H1 (cell line): ENCODE results near the gene TMPRSS11F. TPM values are rescaled to one million over a fixed set of nuclear protein-coding genes. Genes with fewer than 3 reads are reported as not detected.
A peak's percentile ranks its signal among the peaks of the same experiment; 100 is the strongest.

Source experiments
- CTCF ChIA-PET: fragments of 300-600 bp; sonication (Branson Sonifier 250); formaldehyde crosslinking; loops from one replicate; lab custom pipeline; 2021; ENCODE audit not compliant: partially characterized antibody; lab: Charles Lee
- POLR2A ChIA-PET: fragments of 300-600 bp; sonication (Branson Sonifier 250); formaldehyde crosslinking; loops from one replicate; lab custom pipeline; 2021; ENCODE audit warnings: inconsistent platforms; ENCODE audit not compliant: partially characterized antibody; lab: Charles Lee
- DNase-seq, 2 experiments: peaks; one replicate each; pipeline versions ENCODE4 v3.0.0 to v3.0.0-alpha.2; 2010 to 2022; ENCODE audit warnings: low spot score in 2 of 2, low read depth in 1 of 2, mixed read lengths in 1 of 2
- FAIRE-seq: peaks from 2 replicates; lab custom pipeline; 2011; peaks lifted over from hg19 to GRCh38; lab: Jason Lieb, UNC
- H2AFZ ChIP-seq: 2 replicates; pipeline ENCODE4 v1.8.1; 2012; ENCODE audit warnings: low read length, inconsistent platforms
- H2AK5ac ChIP-seq: 2 replicates; pipeline ENCODE4 v1.6.1; 2013; ENCODE audit warnings: low read depth, low read length
- H2BK120ac ChIP-seq: replicated peaks from 2 replicates; pipeline ENCODE3; 2013; ENCODE audit warnings: low read depth, low read length, inconsistent platforms
- H2BK12ac ChIP-seq: 2 replicates; pipeline ENCODE4 v1.6.1; 2013; ENCODE audit warnings: low read depth, low read length
- H2BK15ac ChIP-seq: 2 replicates; pipeline ENCODE4 v1.6.1; 2013; ENCODE audit warnings: low read length
- H2BK20ac ChIP-seq: 2 replicates; pipeline ENCODE4 v1.6.1; 2013; ENCODE audit warnings: low read length
- H2BK5ac ChIP-seq: 2 replicates; pipeline ENCODE4 v1.6.1; 2013; ENCODE audit warnings: low read depth, low read length
- H3K14ac ChIP-seq: 2 replicates; pipeline ENCODE4 v1.6.1; 2013; ENCODE audit warnings: inconsistent platforms; ENCODE audit not compliant: insufficient read length
- H3K18ac ChIP-seq: 2 replicates; pipeline ENCODE4 v1.6.1; 2013; ENCODE audit warnings: low read length; ENCODE audit errors: extremely low read depth
- H3K23ac ChIP-seq: 2 replicates; pipeline ENCODE4 v1.6.1; 2013; ENCODE audit warnings: inconsistent platforms; ENCODE audit not compliant: insufficient read length
- H3K23me2 ChIP-seq: 2 replicates; pipeline ENCODE4 v1.6.1; 2013; ENCODE audit warnings: low read depth, low read length
- H3K27ac ChIP-seq: 2 replicates; pipeline ENCODE4 v1.6.1; 2011; ENCODE audit warnings: low read depth, low read length, inconsistent platforms
- H3K27me3 ChIP-seq, 4 experiments: replicated peaks in 1 of 4; 1 replicate in 1 of 4; 2 replicates in 3 of 4; pipeline versions ENCODE4 v1.6.1 to v1.8.1; 2011 to 2013; ENCODE audit warnings: low read length in 3 of 4, mild to moderate bottlenecking in 3 of 4, inconsistent platforms in 2 of 4, mixed read lengths in 2 of 4, moderate library complexity in 1 of 4; ENCODE audit not compliant: control insufficient read depth in 3 of 4, insufficient read depth in 3 of 4; ENCODE audit errors: extremely low read depth in 1 of 4
- H3K36me3 ChIP-seq, 4 experiments: 2 replicates each; pipeline versions ENCODE4 v1.6.1 to v1.8.1; 2011 to 2013; ENCODE audit warnings: mild to moderate bottlenecking in 4 of 4, low read length in 3 of 4, moderate library complexity in 2 of 4, control low read depth in 1 of 4, inconsistent platforms in 1 of 4; ENCODE audit not compliant: insufficient read depth in 4 of 4, control insufficient read depth in 2 of 4
- H3K4ac ChIP-seq: replicated peaks from 2 replicates; pipeline ENCODE3; 2013; ENCODE audit warnings: low read length, low read depth, mixed read lengths, inconsistent platforms; ENCODE audit not compliant: insufficient read length
- H3K4me1 ChIP-seq, 4 experiments: replicated peaks in 1 of 4; 1 replicate in 1 of 4; 2 replicates in 3 of 4; pipeline versions ENCODE4 v1.6.1 to v1.8.1; 2011 to 2013; ENCODE audit warnings: low read length in 3 of 4, inconsistent platforms in 2 of 4, mixed read lengths in 1 of 4; ENCODE audit not compliant: insufficient read depth in 4 of 4, control insufficient read depth in 3 of 4
- H3K4me2 ChIP-seq, 2 experiments: 2 replicates each; pipeline versions ENCODE4 v1.6.1 to v1.8.1; 2011 to 2013; ENCODE audit warnings: low read depth in 2 of 2, low read length in 2 of 2, control low read depth in 1 of 2, inconsistent platforms in 1 of 2, mild to moderate bottlenecking in 1 of 2; ENCODE audit not compliant: insufficient read depth in 1 of 2
- H3K4me3 ChIP-seq, 4 experiments: fragments of 200-600, 300-600 bp in 1 of 4; sonication (generic), shearing (Covaris generic), sonication (Bioruptor Twin) in 1 of 4; 2 replicates each; pipeline versions ENCODE4 v1.5.1 to v1.8.1; 2011 to 2016; ENCODE audit warnings: low read length in 4 of 4, low read depth in 3 of 4, control low read depth in 2 of 4, inconsistent platforms in 2 of 4, mild to moderate bottlenecking in 2 of 4, mixed read lengths in 1 of 4, moderate library complexity in 1 of 4; ENCODE audit not compliant: insufficient read depth in 2 of 4; ENCODE audit errors: extremely low read depth in 1 of 4
- H3K56ac ChIP-seq: replicated peaks from 2 replicates; pipeline ENCODE3; 2013; ENCODE audit warnings: low read depth, mild to moderate bottlenecking, mixed read lengths, low read length, inconsistent platforms; ENCODE audit not compliant: insufficient read length
- H3K79me1 ChIP-seq: 2 replicates; pipeline ENCODE4 v1.6.1; 2013; ENCODE audit warnings: low read depth, low read length, control low read depth
- H3K79me2 ChIP-seq, 2 experiments: 2 replicates each; pipeline versions ENCODE4 v1.6.1 to v1.8.1; 2012 to 2013; ENCODE audit warnings: low read length in 2 of 2, mild to moderate bottlenecking in 2 of 2, inconsistent platforms in 1 of 2; ENCODE audit not compliant: insufficient read depth in 2 of 2, control insufficient read depth in 1 of 2
- H3K9ac ChIP-seq, 4 experiments: replicated peaks in 1 of 4; 1 replicate in 1 of 4; 2 replicates in 3 of 4; pipeline versions ENCODE4 v1.6.1 to v1.8.1; 2011 to 2013; ENCODE audit warnings: low read depth in 3 of 4, low read length in 3 of 4, control low read depth in 2 of 4, mild to moderate bottlenecking in 2 of 4, moderate library complexity in 2 of 4, inconsistent platforms in 1 of 4; ENCODE audit errors: extremely low read depth in 1 of 4
- H3K9me3 ChIP-seq, 2 experiments: 2 replicates each; pipeline versions ENCODE4 v1.6.1 to v1.8.1; 2012 to 2013; ENCODE audit warnings: mild to moderate bottlenecking in 2 of 2, moderate library complexity in 2 of 2, control low read depth in 1 of 2, inconsistent platforms in 1 of 2, low read depth in 1 of 2, low read length in 1 of 2, mixed read lengths in 1 of 2; ENCODE audit not compliant: insufficient read depth in 2 of 2
- H4K20me1 ChIP-seq, 2 experiments: replicated peaks in 1 of 2; 2 replicates each; pipeline versions ENCODE3 to v1.8.1; 2011 to 2013; ENCODE audit warnings: inconsistent platforms in 2 of 2, low read length in 2 of 2, mild to moderate bottlenecking in 1 of 2; ENCODE audit not compliant: insufficient read depth in 2 of 2, control insufficient read depth in 1 of 2
- H4K5ac ChIP-seq: 2 replicates; pipeline ENCODE4 v1.6.1; 2013; ENCODE audit warnings: low read length, low read depth, mixed read lengths, inconsistent platforms; ENCODE audit not compliant: insufficient read length
- H4K8ac ChIP-seq: 2 replicates; pipeline ENCODE4 v1.8.0; 2013; ENCODE audit warnings: mild to moderate bottlenecking, moderate library complexity, low read length, inconsistent platforms; ENCODE audit not compliant: insufficient read depth; ENCODE audit errors: extremely low read depth
- H4K91ac ChIP-seq: replicated peaks from 2 replicates; pipeline ENCODE3; 2013; ENCODE audit warnings: low read length, mixed read lengths, inconsistent platforms; ENCODE audit not compliant: insufficient read length
- ATF3 ChIP-seq: IDR thresholded peaks from 2 replicates; pipeline ENCODE4 v1.6.1; 2011; ENCODE audit warnings: low read depth, mild to moderate bottlenecking, low read length; ENCODE audit not compliant: insufficient read depth
- BCL11A ChIP-seq, 2 experiments: IDR thresholded peaks; one replicate each; pipeline ENCODE4 v1.6.1; 2011; ENCODE audit warnings: low read depth in 2 of 2, low read length in 2 of 2, mild to moderate bottlenecking in 2 of 2
- CTCF ChIP-seq, 3 experiments: IDR thresholded peaks; 1 replicate in 2 of 3; 2 replicates in 1 of 3; pipeline versions ENCODE4 v1.5.1 to v1.6.1; 2011; ENCODE audit warnings: low read length in 3 of 3, mild to moderate bottlenecking in 3 of 3, inconsistent platforms in 2 of 3, low read depth in 1 of 3, moderate library complexity in 1 of 3; ENCODE audit not compliant: insufficient read depth in 1 of 3; ENCODE audit errors: control extremely low read depth in 1 of 3
- EZH2 ChIP-seq: fragments of 200-600 bp; sonication (generic); IDR thresholded peaks from 2 replicates; pipeline ENCODE4 v1.7.1; 2012; ENCODE audit warnings: low read depth, mild to moderate bottlenecking, moderate library complexity, low read length, inconsistent platforms; ENCODE audit not compliant: severe bottlenecking
- JUN ChIP-seq: IDR thresholded peaks from 2 replicates; pipeline ENCODE4 v1.6.1; 2011; ENCODE audit warnings: low read depth, mild to moderate bottlenecking, improper control_type of control experiment, low read length
- KDM4A ChIP-seq: IDR thresholded peaks from one replicate; pipeline ENCODE4 v1.7.1; 2012; ENCODE audit warnings: low read depth, mild to moderate bottlenecking, moderate library complexity, low read length, inconsistent platforms; ENCODE audit not compliant: severe bottlenecking
- POLR2AphosphoS5 ChIP-seq: IDR thresholded peaks from 2 replicates; pipeline ENCODE4 v1.6.1; 2011; ENCODE audit warnings: low read depth, low read length
- RFX5 ChIP-seq: IDR thresholded peaks from 2 replicates; pipeline ENCODE4 v1.6.1; 2011; ENCODE audit warnings: low read depth, low read length, improper control_type of control experiment, borderline replicate concordance
- RNF2 ChIP-seq: fragments of 200-900, 300-1000 bp; sonication (generic); IDR thresholded peaks from 2 replicates; pipeline ENCODE4 v1.7.1; 2016; ENCODE audit warnings: borderline replicate concordance, low read depth, mild to moderate bottlenecking, antibody characterized with exemption, low read length; ENCODE audit not compliant: poor library complexity, severe bottlenecking; ENCODE audit errors: missing control alignments
- TAF7 ChIP-seq: optimal IDR thresholded peaks from 2 replicates; pipeline ENCODE3; 2011; ENCODE audit warnings: low read depth, mild to moderate bottlenecking, inconsistent platforms, low read length, moderate library complexity, borderline replicate concordance
- WGBS, 2 experiments: shearing (Covaris generic) in 1 of 2; methylation state at CpG; one replicate each; pipeline versions ENCODE4 v1.1.6 to v1.1.7; 2013 to 2015; ENCODE audit warnings: low lambda C conversion rate in 2 of 2, mixed read lengths in 2 of 2, inconsistent platforms in 1 of 2, low coverage in 1 of 2, missing lambda C conversion rate in 1 of 2; ENCODE audit not compliant: insufficient replicate concordance in 2 of 2, insufficient coverage in 1 of 2, insufficient read length in 1 of 2; ENCODE audit errors: extremely low coverage in 1 of 2, missing lambda C conversion rate in 1 of 2; 5-methylcytosine and 5-hydroxymethylcytosine counted together
- polyA plus RNA-seq, 7 experiments: library from polyadenylated mRNA; depleted of rRNA in 3 of 7; stranded (reverse) in 5 of 7; unstranded in 2 of 7; fragments of >200 nt in 5 of 7; fragments of 200-250 nt in 2 of 7; gene quantifications; 1 replicate in 5 of 7; 2 replicates in 1 of 7; 4 replicates in 1 of 7; pipeline versions ENCODE4 v1.2.1 to v1.2.3, GENCODE V29; 2011 to 2013; ENCODE audit warnings: missing spikeins in 2 of 7, mixed read lengths in 2 of 7
- total RNA-seq: library from RNA; stranded (reverse); fragmentation: NEBNext Ultra II Directional; extraction: Animal tissue kit (Norgen Biotek cat#: 25700); gene quantifications from 2 replicates; pipeline ENCODE4 v1.2.1, GENCODE V29; 2021

Gene TMPRSS11F
- total and polyA plus RNA-seq, 2 of the 8 experiments (the other 6 are each of a cell fraction or from before 2014, with no cell fraction given) = not detected

GRCh38 chr4:68152411-68152810 lies 22.7 kb upstream of the TMPRSS11F start:
- Histone ChIP-seq H4K8ac (no peak overlapping the region), H2BK20ac (0 out of 2 replicates have a peak overlapping the region, but pooled peaks have one; percentile 52), H3K36me3 (no peaks in the 10 kb centered on the region), H3K9ac (no peak overlapping the region), H3K23me2 (no peaks in the 10 kb centered on the region; the same call in 1 of the 2 replicates), H3K9me3 (peaks cover 0 to 7% of the 10 kb centered on the region in 2 experiments; a peak in 2 of 4 replicates), H3K79me2 (no peaks in the 10 kb centered on the region), H4K20me1 (no peaks in the 10 kb centered on the region), H3K18ac (no peak overlapping the region), H3K27ac (no peak overlapping the region), H3K27me3 (no peaks in the 10 kb centered on the region), H4K91ac (no peak overlapping the region), H2BK15ac (no peak overlapping the region), H3K4ac (no peak overlapping the region), H3K56ac (no peak overlapping the region), H2AK5ac (no peak overlapping the region), H2BK120ac (no peak overlapping the region), H3K4me1 (no peaks in the 10 kb centered on the region), H3K14ac (no peak overlapping the region), H3K4me3 (no peak overlapping the region), H2BK12ac (no peak overlapping the region), H3K23ac (no peak overlapping the region), H2BK5ac (no peak overlapping the region), H3K4me2 (no peak overlapping the region), H2AFZ (no peak overlapping the region), H4K5ac (no peak overlapping the region), H3K79me1 (no peaks in the 10 kb centered on the region)
- DNase-seq (no peak), FAIRE-seq (peak; percentile 65)
- 75% methylated on average over 2 of the region's 2 CpGs; no CpG with 5 or more reads in 1 of the 2 experiments for WGBS, 2 experiments
- ChIA-PET POLR2A (no interaction called here), CTCF (interaction anchor here (1.5 to 1.8 kb wide), 2 partner anchors 10 to 22 kb away, joined by 5 to 7 read pairs; no protein-coding TSS in a partner anchor)
- TF ChIP-seq RNF2 (no peak), EZH2 (no peak), POLR2AphosphoS5 (no peak), RFX5 (no peak), ATF3 (no peak), TAF7 (no peak), CTCF (IDR thresholded peaks at IDR 0.05; ENCODE audit: control extremely low read depth in 1 of 3, insufficient read depth in 1 of 3, low read depth in 1 of 3, low read length in 3 of 3) (no peak), JUN (no peak), BCL11A (IDR thresholded peaks at IDR 0.05; ENCODE audit: low read depth in 2 of 2, low read length in 2 of 2) (no peak), KDM4A (no peak)
